ENCODE data around the gene PRR20G. TPM values are rescaled to one million over a fixed set of nuclear protein-coding genes. Genes with fewer than 3 reads are reported as not detected.

Gene PRR20G
- total and polyA plus RNA-seq, 2 experiments from 2014 or later: not detected

DNA sequence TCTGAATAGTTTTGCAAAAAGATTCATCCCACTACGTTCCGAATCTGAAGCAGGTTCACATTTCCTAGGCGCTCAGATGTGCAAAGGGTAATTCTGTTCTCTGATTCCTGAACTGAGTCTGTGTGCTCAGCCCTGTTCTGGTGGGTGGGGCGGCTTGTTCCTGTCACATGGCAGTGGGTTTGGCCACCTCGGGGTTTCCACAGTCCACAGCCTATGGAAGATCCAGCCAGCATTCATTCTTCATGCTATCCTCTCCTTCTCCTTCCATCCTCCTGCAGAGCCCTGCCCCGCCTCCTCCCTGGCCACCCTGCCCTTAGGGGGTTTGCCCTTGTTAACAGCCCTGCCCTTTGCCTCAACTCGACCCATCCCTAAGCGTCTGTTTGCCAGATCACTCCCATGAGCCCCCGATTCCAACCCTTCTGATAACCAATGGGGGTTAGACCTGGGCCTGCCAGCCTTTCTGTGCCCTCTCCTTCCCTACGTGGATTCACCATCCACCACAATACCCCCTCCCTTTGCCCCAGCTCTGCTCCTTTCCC is 31.0 kb downstream of the PRR20G start:
- TF ChIP-seq EZH2 (IDR thresholded peaks at IDR 0.05; ENCODE audit: borderline replicate concordance): no peak
- no peak for TF ChIP-seq CTCF (IDR thresholded peaks at IDR 0.05; ENCODE audit: poor library complexity)
- TF ChIP-seq EZH2phosphoT487 (IDR thresholded peaks at IDR 0.05; ENCODE audit: low read depth, severe bottlenecking, unreplicated experiment): no peak
- H3K4me3 ChIP-seq: no peak overlapping the region
- H3K9me3 ChIP-seq (ENCODE audit: low read depth): no peaks in the 10 kb centered on the region
- H2AFZ ChIP-seq: no peak overlapping the region
- H3K27ac ChIP-seq: no peak overlapping the region
- H4K20me1 ChIP-seq (ENCODE audit: insufficient read depth, poor library complexity, severe bottlenecking): no peaks in the 10 kb centered on the region
- 79% methylated on average over 10 of the region's 10 CpGs for WGBS (ENCODE audit: low lambda C conversion rate, missing lambda C conversion rate)
- H3K4me2 ChIP-seq: no peak overlapping the region
- H3K9me2 ChIP-seq (replicated peaks; ENCODE audit: insufficient read depth): no peaks in the 10 kb centered on the region
- H3K4me1 ChIP-seq (ENCODE audit: insufficient read depth): no peaks in the 10 kb centered on the region
- no peak for DNase-seq (ENCODE audit: low spot score)
- H3K27me3 ChIP-seq: no peaks in the 10 kb centered on the region
- no peaks in the 10 kb centered on the region for H3K36me3 ChIP-seq (replicated peaks; ENCODE audit: insufficient read depth, low read depth)
- H3K79me2 ChIP-seq: no peaks in the 10 kb centered on the region

GRCh38 chr3:127256138-127256537 is 31.7 kb downstream of the PRR20G start:
- no peak overlapping the region for H2AFZ ChIP-seq
- no peaks in the 10 kb centered on the region for H3K9me2 ChIP-seq (replicated peaks; ENCODE audit: insufficient read depth)
- H3K27me3 ChIP-seq: no peaks in the 10 kb centered on the region
- no peak for TF ChIP-seq EZH2phosphoT487 (IDR thresholded peaks at IDR 0.05; ENCODE audit: low read depth, severe bottlenecking, unreplicated experiment)
- TF ChIP-seq EZH2 (IDR thresholded peaks at IDR 0.05; ENCODE audit: borderline replicate concordance): no peak
- no peak for TF ChIP-seq CTCF (IDR thresholded peaks at IDR 0.05; ENCODE audit: poor library complexity)
- no peak overlapping the region for H3K4me3 ChIP-seq
- H3K36me3 ChIP-seq (replicated peaks; ENCODE audit: insufficient read depth, low read depth): no peaks in the 10 kb centered on the region
- no peaks in the 10 kb centered on the region for H3K4me1 ChIP-seq (ENCODE audit: insufficient read depth)
- H3K4me2 ChIP-seq: no peak overlapping the region
- 87% methylated on average over 5 of the region's 5 CpGs for WGBS (ENCODE audit: low lambda C conversion rate, missing lambda C conversion rate)
- no peaks in the 10 kb centered on the region for H4K20me1 ChIP-seq (ENCODE audit: insufficient read depth, poor library complexity, severe bottlenecking)
- no peaks in the 10 kb centered on the region for H3K79me2 ChIP-seq
- H3K27ac ChIP-seq: no peak overlapping the region
- DNase-seq (ENCODE audit: low spot score): no peak
- H3K9me3 ChIP-seq (ENCODE audit: low read depth): no peaks in the 10 kb centered on the region

DNA sequence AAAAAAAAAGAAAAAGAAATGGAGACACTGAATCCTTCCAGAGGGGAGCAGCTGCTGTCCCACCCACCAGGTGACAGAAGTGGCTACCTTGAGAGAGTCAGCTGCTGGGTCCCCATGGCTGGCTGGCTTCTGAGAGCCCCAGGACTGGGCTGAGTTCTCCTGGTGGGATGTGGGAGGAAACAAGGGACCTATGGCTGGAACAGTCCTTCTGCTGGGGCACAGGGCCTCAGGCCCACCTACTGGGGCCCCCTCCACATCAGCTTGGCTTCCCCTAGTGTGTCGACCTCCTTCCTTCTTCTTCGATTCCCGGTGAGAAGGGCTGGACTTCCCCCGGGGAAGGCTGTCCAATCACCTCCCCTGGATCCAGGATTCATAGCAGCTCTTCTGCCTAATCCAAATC is 32.3 kb downstream of the PRR20G start:
- no peaks in the 10 kb centered on the region for H4K20me1 ChIP-seq (ENCODE audit: insufficient read depth, poor library complexity, severe bottlenecking)
- no peaks in the 10 kb centered on the region for H3K9me3 ChIP-seq (ENCODE audit: low read depth)
- H3K79me2 ChIP-seq: no peaks in the 10 kb centered on the region
- H3K9me2 ChIP-seq (replicated peaks; ENCODE audit: insufficient read depth): no peaks in the 10 kb centered on the region
- H3K36me3 ChIP-seq (replicated peaks; ENCODE audit: insufficient read depth, low read depth): no peaks in the 10 kb centered on the region
- H3K4me1 ChIP-seq (ENCODE audit: insufficient read depth): no peaks in the 10 kb centered on the region
- H3K27ac ChIP-seq: no peak overlapping the region
- 93% methylated on average over 4 of the region's 4 CpGs for WGBS (ENCODE audit: low lambda C conversion rate, missing lambda C conversion rate)
- H2AFZ ChIP-seq: no peak overlapping the region
- TF ChIP-seq CTCF (IDR thresholded peaks at IDR 0.05; ENCODE audit: poor library complexity): no peak
- TF ChIP-seq EZH2phosphoT487 (IDR thresholded peaks at IDR 0.05; ENCODE audit: low read depth, severe bottlenecking, unreplicated experiment): no peak
- TF ChIP-seq EZH2 (IDR thresholded peaks at IDR 0.05; ENCODE audit: borderline replicate concordance): no peak
- H3K4me3 ChIP-seq: no peak overlapping the region
- no peak for DNase-seq (ENCODE audit: low spot score)
- H3K27me3 ChIP-seq: no peaks in the 10 kb centered on the region
- no peak overlapping the region for H3K4me2 ChIP-seq

GRCh38 chr3:127254730-127255129 is 33.1 kb downstream of the PRR20G start:
- H2AFZ ChIP-seq: no peak overlapping the region
- H4K20me1 ChIP-seq (ENCODE audit: insufficient read depth, poor library complexity, severe bottlenecking): no peaks in the 10 kb centered on the region
- no peak overlapping the region for H3K4me2 ChIP-seq
- H3K4me3 ChIP-seq: no peak overlapping the region
- no peaks in the 10 kb centered on the region for H3K36me3 ChIP-seq (replicated peaks; ENCODE audit: insufficient read depth, low read depth)
- DNase-seq (ENCODE audit: low spot score): no peak
- H3K27me3 ChIP-seq: no peaks in the 10 kb centered on the region
- TF ChIP-seq EZH2phosphoT487 (IDR thresholded peaks at IDR 0.05; ENCODE audit: low read depth, severe bottlenecking, unreplicated experiment) (no peak), EZH2 (IDR thresholded peaks at IDR 0.05; ENCODE audit: borderline replicate concordance) (no peak), CTCF (IDR thresholded peaks at IDR 0.05; ENCODE audit: poor library complexity) (peak; percentile 26)
- no peaks in the 10 kb centered on the region for H3K9me2 ChIP-seq (replicated peaks; ENCODE audit: insufficient read depth)
- WGBS (ENCODE audit: low lambda C conversion rate, missing lambda C conversion rate): 83% methylated on average over 9 of the region's 9 CpGs
- H3K4me1 ChIP-seq (ENCODE audit: insufficient read depth): no peaks in the 10 kb centered on the region
- H3K79me2 ChIP-seq: no peaks in the 10 kb centered on the region
- no peaks in the 10 kb centered on the region for H3K9me3 ChIP-seq (ENCODE audit: low read depth)
- H3K27ac ChIP-seq: no peak overlapping the region
